BLaER1 treated with 17β-estradiol and CSF1 and Interleukin-3, amounts not matched to agents 10 nM and 100 nM (cell line): ENCODE data around the gene MTHFD1.
"Not testable (repeated sequence)": the region's sequence is repeated elsewhere in the genome, so short reads cannot be mapped to it uniquely, and the experiment has no call there.

ENCODE experiments used
- H3K27ac ChIP-seq, 11 experiments: shearing (Covaris generic); formaldehyde crosslinking; 2 replicates each; pipeline ENCODE4 v1.8.1; 2022
- H3K27me3 ChIP-seq, 11 experiments: shearing (Covaris generic); formaldehyde crosslinking; 2 replicates each; pipeline ENCODE4 v1.8.1; 2022
- H3K36me3 ChIP-seq, 11 experiments: shearing (Covaris generic); formaldehyde crosslinking; 2 replicates each; pipeline ENCODE4 v1.8.1; 2022
- H3K4me1 ChIP-seq, 10 experiments: shearing (Covaris generic); formaldehyde crosslinking; 2 replicates each; pipeline ENCODE4 v1.8.1; 2022
- H3K4me2 ChIP-seq, 11 experiments: shearing (Covaris generic); formaldehyde crosslinking; 2 replicates each; pipeline ENCODE4 v1.8.1; 2022
- H3K4me3 ChIP-seq, 10 experiments: shearing (Covaris generic); formaldehyde crosslinking; 2 replicates each; pipeline ENCODE4 v1.8.1; 2022
- H3K9ac ChIP-seq, 11 experiments: shearing (Covaris generic); formaldehyde crosslinking; 2 replicates each; pipeline ENCODE4 v1.8.1; 2022
- H3K9me3 ChIP-seq, 11 experiments: shearing (Covaris generic); formaldehyde crosslinking; replicated peaks in 1 of 11; 2 replicates each; pipeline ENCODE4 v1.8.1; 2022
- H4K20me1 ChIP-seq, 11 experiments: shearing (Covaris generic); formaldehyde crosslinking; 2 replicates each; pipeline ENCODE4 v1.8.1; 2022
- Cebpa-rat ChIP-seq, 11 experiments: shearing (Covaris generic); IDR thresholded peaks; 2 replicates each; pipeline ENCODE4 v1.8.1; 2022

MTHFD1 gene

DNA sequence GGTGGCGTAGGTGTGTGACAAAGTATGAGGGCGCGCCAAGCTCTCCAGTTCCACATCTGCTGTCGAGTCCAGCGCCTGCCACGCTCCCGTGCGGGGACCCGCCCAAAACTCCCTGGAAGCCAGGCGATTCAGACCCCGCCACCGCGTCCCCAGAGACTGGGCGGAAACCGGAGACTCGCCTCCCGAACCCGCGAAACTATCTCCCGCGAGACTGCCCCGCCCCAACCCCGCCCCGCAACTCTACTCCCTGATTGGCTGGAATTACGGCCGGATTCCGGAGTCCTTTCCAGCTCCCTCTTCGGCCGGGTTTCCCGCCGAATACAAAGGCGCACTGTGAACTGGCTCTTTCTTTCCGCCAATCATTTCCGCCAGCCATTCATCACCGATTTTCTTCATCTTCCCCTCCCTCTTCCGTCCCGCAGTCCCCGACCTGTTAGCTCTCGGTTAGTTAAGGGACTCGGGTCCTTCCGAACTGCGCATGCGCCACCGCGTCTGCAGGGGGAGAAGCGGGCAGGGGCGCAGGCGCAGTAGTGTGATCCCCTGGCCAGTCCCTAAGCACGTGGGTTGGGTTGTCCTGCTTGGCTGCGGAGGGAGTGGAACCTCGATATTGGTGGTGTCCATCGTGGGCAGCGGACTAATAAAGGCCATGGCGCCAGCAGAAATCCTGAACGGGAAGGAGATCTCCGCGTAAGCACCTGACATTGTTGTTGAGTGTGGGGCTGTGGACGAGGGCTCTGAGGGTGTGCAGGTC lies at the start of gene MTHFD1:
Gene MTHFD1, plus strand, starts transcription at position 572 of the 751 bp plus-strand sequence. Its CDS starts 75 bp downstream, at position 647.
- H3K4me2 ChIP-seq, result peak within 1 kb of the TSS; percentile 87 to 99 (median 97)
- H4K20me1 ChIP-seq, result peaks cover 0 to 10% (median 0%) of the 10 kb centered on the region in 11 experiments; a peak in 4 of 22 replicates
- no peaks in the 10 kb centered on the region for H3K27me3 ChIP-seq
- TF ChIP-seq Cebpa-rat (IDR thresholded peaks at IDR 0.05), result no peak
- H3K27ac ChIP-seq, result peak within 1 kb of the TSS; percentile 72 to 96 (median 92)
- peak within 1 kb of the TSS; percentile 72 to 91 (median 79) for H3K4me3 ChIP-seq
- peaks cover 8 to 33% (median 26%) of the 10 kb centered on the region in 11 experiments; a peak in 21 of 22 replicates for H3K36me3 ChIP-seq
- H3K9ac ChIP-seq, result peak within 1 kb of the TSS; percentile 87 to 95 (median 90)
- peaks cover 18 to 47% (median 36%) of the 10 kb centered on the region in 10 experiments for H3K4me1 ChIP-seq
- no peaks in the 10 kb centered on the region for H3K9me3 ChIP-seq

DNA sequence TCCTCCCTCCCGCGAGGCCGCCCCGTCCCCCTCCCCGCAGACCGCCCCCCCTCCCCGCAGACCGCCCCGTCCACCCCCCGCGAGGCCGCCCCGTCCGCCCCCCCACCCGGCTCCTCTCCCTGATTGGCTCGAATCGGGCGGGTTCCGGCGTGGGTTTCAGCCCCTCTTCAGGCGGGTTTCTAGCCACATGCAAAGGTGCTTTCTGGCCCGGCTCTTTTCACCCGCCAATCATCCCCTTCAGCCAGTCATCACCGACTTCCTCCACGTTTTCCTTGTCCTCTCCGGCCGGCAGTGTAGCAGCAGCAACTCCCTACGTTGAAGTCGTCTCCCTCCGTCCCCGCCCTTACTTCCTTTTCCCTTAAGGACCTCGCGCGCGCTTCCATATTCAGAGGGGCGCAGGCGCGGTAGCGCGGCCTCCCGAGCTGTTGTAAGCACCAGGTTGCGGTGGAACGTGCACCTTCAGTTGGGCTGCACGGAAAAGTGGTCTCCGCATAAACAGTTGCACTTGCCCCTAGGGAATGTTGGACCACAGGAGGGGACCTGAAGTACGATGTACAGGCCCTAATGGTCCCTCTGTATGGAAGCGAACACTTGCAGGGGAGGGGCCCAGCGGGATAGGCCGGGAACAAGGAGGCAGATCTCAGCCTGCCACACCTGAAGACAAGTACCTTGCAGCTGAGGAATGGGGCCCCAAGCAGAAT lies 49.4 kb upstream of the MTHFD1 start:
- TF ChIP-seq Cebpa-rat (IDR thresholded peaks at IDR 0.05), result no peak
- H3K27ac ChIP-seq, result peak overlapping the region; percentile 6 to 88 (median 83); a peak in 20 of 22 replicates
- no peaks in the 10 kb centered on the region for H4K20me1 ChIP-seq
- H3K27me3 ChIP-seq, result no peaks in the 10 kb centered on the region
- H3K4me1 ChIP-seq, result peaks cover 9 to 22% (median 17%) of the 10 kb centered on the region in 10 experiments; a peak in 19 of 20 replicates
- H3K36me3 ChIP-seq, result peaks cover 0 to 8% (median 0%) of the 10 kb centered on the region in 11 experiments; a peak in 2 of 22 replicates
- H3K9me3 ChIP-seq, result peaks cover 16 to 23% (median 21%) of the 10 kb centered on the region in 11 experiments
- peak overlapping the region; percentile 75 to 93 (median 86) for H3K4me3 ChIP-seq
- peak overlapping the region; percentile 59 to 95 (median 78) for H3K4me2 ChIP-seq
- peak overlapping the region in 10 of 11 experiments; percentile 78 to 91 (median 86); a peak in 21 of 22 replicates for H3K9ac ChIP-seq

- TF ChIP-seq Cebpa-rat (IDR thresholded peaks at IDR 0.05), result no peak
- Histone ChIP-seq H3K4me1 (peaks cover 9 to 22% (median 17%) of the 10 kb centered on the region in 10 experiments; a peak in 19 of 20 replicates), H4K20me1 (no peaks in the 10 kb centered on the region), H3K27me3 (no peaks in the 10 kb centered on the region), H3K9me3 (peaks cover 16 to 23% (median 19%) of the 10 kb centered on the region in 11 experiments), H3K9ac (no peak overlapping the region), H3K4me3 (no peak overlapping the region), H3K4me2 (no peak overlapping the region), H3K36me3 (peaks cover 0 to 8% (median 0%) of the 10 kb centered on the region in 11 experiments; a peak in 2 of 22 replicates), H3K27ac (no peak overlapping the region)
These were observed 47.5 kb upstream of the MTHFD1 start for GRCh38 chr14:64340560-64341196.

GRCh38 chr14:64347748-64348147 lies 40.4 kb upstream of the MTHFD1 start:
- no peaks in the 10 kb centered on the region for H3K9me3 ChIP-seq
- no peaks in the 10 kb centered on the region for H3K36me3 ChIP-seq
- H3K4me1 ChIP-seq, result peaks cover 0 to 7% (median 0%) of the 10 kb centered on the region in 10 experiments; a peak in 1 of 20 replicates
- H3K27ac ChIP-seq, result no peak overlapping the region
- no peak overlapping the region for H3K9ac ChIP-seq
- H3K27me3 ChIP-seq, result no peaks in the 10 kb centered on the region
- no peak for TF ChIP-seq Cebpa-rat (IDR thresholded peaks at IDR 0.05)
- H4K20me1 ChIP-seq, result no peaks in the 10 kb centered on the region
- H3K4me2 ChIP-seq, result no peak overlapping the region
- no peak overlapping the region for H3K4me3 ChIP-seq

- Histone ChIP-seq H3K4me1 (peaks cover 0 to 7% (median 0%) of the 10 kb centered on the region in 10 experiments; a peak in 1 of 20 replicates), H3K27me3 (no peaks in the 10 kb centered on the region), H4K20me1 (no peaks in the 10 kb centered on the region), H3K36me3 (0 out of 22 replicates have a peak, but pooled peaks cover 0 to 5% (median 0%) of the 10 kb centered on the region in 11 experiments), H3K4me2 (peak overlapping the region in 1 of 11 experiments; percentile 18; a peak in 1 of 22 replicates), H3K4me3 (no peak overlapping the region), H3K9ac (no peak overlapping the region), H3K27ac (no peak overlapping the region), H3K9me3 (no peaks in the 10 kb centered on the region)
- TF ChIP-seq Cebpa-rat (IDR thresholded peaks at IDR 0.05), result no peak
These were observed 38.2 kb upstream of the MTHFD1 start for GRCh38 chr14:64349741-64350490.

- H3K27ac ChIP-seq, result peak overlapping the region in 4 of 11 experiments; percentile 5 to 67 (median 62); a peak in 6 of 22 replicates
- H3K9me3 ChIP-seq, result no peaks in the 10 kb centered on the region
- no peak for TF ChIP-seq Cebpa-rat (IDR thresholded peaks at IDR 0.05)
- H3K9ac ChIP-seq, result no peak overlapping the region
- peaks cover 0 to 22% (median 0%) of the 10 kb centered on the region in 10 experiments; a peak in 6 of 20 replicates for H3K4me1 ChIP-seq
- no peaks in the 10 kb centered on the region for H3K27me3 ChIP-seq
- no peak overlapping the region for H3K4me3 ChIP-seq
- no peaks in the 10 kb centered on the region for H3K36me3 ChIP-seq
- H3K4me2 ChIP-seq, result peak overlapping the region in 4 of 11 experiments; percentile 8 to 51 (median 29); a peak in 5 of 22 replicates
- no peaks in the 10 kb centered on the region for H4K20me1 ChIP-seq
These were observed 24.8 kb upstream of the MTHFD1 start for GRCh38 chr14:64363265-64363846.

DNA sequence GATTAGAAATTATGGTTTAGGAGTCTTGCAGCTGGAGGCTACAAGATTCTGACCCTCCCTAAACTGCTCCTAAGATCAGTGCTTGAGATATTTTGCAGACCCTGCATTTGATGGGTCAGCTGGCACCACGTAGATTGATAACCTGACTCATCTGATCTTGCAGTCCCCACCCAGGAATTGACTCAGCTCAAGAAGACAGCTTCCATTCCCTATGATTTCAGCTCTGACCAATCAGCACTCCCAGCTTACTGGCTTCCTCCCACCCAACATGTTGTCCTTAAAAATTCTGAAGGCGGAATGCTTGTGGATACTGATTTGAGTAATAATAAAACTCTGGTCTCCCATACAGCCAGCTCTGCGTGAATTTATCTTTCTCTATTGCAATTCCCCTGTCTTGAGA lies 23.2 kb upstream of the MTHFD1 start:
- no peak overlapping the region for H3K4me2 ChIP-seq

DNA sequence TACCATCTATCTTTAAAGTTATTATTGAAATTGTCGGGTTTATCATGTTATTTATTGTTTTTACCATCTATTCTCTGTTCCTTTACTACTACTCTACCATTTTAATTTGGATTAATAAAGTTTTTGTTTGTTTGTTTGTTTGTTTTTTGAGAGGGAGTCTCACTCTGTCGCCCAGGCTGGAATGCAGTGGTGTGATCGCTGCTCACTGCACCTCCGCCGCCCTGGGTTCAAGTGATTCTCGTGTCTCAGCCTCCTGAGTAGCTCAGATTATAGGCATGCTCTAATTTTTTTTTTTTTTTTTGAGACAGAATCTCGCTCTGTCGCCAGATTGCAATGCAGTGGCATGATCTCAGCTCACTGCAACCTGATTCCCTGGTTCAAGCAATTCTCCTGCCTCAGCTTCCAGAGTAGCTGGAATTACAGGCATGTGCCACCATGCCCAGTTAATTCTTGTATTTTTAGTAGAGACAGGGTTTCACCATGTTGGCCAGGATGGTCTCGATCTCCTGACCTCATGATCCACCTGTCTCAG lies 22.7 kb upstream of the MTHFD1 start:
- H3K4me3 ChIP-seq, H4K20me1 ChIP-seq, H3K36me3 ChIP-seq, H3K9ac ChIP-seq, H3K9me3 ChIP-seq, H3K27ac ChIP-seq, H3K4me2 ChIP-seq, H3K27me3 ChIP-seq: not testable (repeated sequence)
- H3K4me1 ChIP-seq, result peaks cover 0 to 22% (median 0%) of the 10 kb centered on the region in 10 experiments; a peak in 6 of 20 replicates

More for the DNA sequence above, 23.2 kb upstream of the MTHFD1 start:
- no peaks in the 10 kb centered on the region for H3K27me3 ChIP-seq
- H3K4me1 ChIP-seq, result peaks cover 0 to 22% (median 0%) of the 10 kb centered on the region in 10 experiments; a peak in 6 of 20 replicates
- peak overlapping the region in 1 of 11 experiments; percentile 67; a peak in 1 of 22 replicates for H3K27ac ChIP-seq
- H3K9ac ChIP-seq, result no peak overlapping the region
- no peaks in the 10 kb centered on the region for H4K20me1 ChIP-seq
- H3K9me3 ChIP-seq, result no peaks in the 10 kb centered on the region
- no peaks in the 10 kb centered on the region for H3K36me3 ChIP-seq
- TF ChIP-seq Cebpa-rat (IDR thresholded peaks at IDR 0.05), result no peak
- no peak overlapping the region for H3K4me3 ChIP-seq
